PFSK-1 (cell line): ENCODE data around the gene CACNA1C.

Experiments
- POLR2AphosphoS5 ChIP-seq: IDR thresholded peaks from 2 replicates; pipeline ENCODE4 v1.6.1; 2012; ENCODE audit warnings: low read depth, mild to moderate bottlenecking, control low read depth, low read length, moderate library complexity
- SIN3A ChIP-seq: IDR thresholded peaks from 2 replicates; pipeline ENCODE4 v1.6.1; 2012; ENCODE audit warnings: mild to moderate bottlenecking, low read length, moderate library complexity, borderline replicate concordance; ENCODE audit not compliant: insufficient read depth

DNA sequence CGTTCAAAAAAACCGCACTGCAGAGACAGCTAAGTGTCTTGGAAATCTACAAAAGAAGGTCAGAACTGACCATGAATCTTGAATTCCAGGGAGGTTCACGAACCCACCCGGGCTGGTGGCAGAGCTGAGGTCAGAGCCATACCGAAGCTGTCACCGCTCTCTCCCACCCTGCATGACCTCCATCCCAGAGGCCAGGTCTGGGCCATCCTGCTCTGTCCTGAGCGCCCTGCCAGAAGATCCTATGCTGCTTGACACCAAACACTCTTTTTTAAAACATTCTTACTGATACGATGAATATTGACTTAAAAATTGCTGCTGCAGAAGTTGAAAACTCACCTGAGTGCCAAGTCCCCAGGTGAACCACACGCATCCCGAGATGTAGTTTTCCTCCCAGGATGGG lies 412.9 kb downstream of the CACNA1C start:
- no peak for TF ChIP-seq POLR2AphosphoS5
- no peak for TF ChIP-seq SIN3A
